Measurements from ENCODE around the gene DTX1.

DTX1 gene

GRCh38 chr12:113094738-113095137, 38.2 kb downstream of the DTX1 start:
- H3K4me3 ChIP-seq (replicated peaks; ENCODE audit: low read depth, low read length) = no peak overlapping the region
- DNase-seq (ENCODE audit: low read depth) = no peak
- TF ChIP-seq CTCF (IDR thresholded peaks at IDR 0.05; ENCODE audit: low read length, missing control alignments) = no peak

DNA sequence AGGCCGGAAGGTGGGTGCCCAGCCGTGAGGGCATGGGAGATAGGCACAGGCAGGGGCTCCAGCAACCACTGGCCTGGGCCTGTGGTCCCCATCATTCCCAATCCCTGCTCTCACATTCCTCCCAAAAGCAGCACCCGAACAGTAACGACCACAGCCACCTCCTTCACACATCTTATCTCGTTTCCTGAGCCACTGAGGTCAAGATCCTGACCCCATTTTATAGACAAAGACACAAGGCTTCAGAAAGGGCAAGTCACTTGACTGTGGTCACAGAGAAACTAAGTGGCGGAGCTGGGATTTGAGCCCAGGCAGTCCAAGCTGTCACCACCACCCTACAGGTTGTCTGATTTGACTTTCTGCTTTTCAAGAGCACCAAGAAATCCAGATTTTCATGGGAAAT, 38.9 kb downstream of the DTX1 start:
- no peak for TF ChIP-seq CTCF (IDR thresholded peaks at IDR 0.05; ENCODE audit: low read length, missing control alignments)
- DNase-seq (ENCODE audit: low read depth) = no peak

DNA sequence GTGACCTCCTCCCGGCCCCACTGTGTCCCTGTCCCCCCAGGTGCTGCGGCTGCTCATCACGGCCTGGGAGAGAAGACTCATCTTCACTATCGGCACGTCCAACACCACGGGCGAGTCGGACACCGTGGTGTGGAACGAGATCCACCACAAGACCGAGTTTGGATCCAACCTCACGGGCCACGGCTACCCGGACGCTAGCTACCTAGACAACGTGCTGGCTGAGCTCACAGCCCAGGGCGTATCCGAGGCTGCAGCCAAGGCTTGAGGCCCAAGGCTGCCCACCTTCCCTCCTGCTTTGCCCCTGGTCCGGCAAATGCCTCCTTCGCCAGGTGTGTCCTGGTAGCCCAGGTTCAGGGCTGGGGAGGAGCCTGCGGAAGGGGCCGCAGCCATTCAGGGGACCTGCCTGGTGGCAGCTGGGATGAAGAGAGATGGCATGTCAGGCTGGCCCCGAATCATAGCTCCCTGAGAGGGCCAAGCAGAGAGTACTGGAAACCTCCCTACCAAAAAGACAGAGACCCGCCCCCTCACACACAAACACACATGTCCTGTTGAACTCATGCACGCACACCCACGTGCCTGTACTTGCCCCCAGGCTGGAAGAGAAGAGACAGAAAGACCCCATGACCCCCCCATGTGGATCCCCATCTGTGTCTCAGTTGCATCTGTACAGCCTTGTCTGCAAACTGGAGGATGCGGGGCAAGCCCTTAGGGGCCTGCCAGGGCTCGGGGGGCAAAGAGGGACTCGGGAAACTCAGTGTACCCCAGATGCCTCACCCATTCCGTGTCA, 40.3 kb downstream of the DTX1 start:
- TF ChIP-seq CTCF (IDR thresholded peaks at IDR 0.05; ENCODE audit: low read length, missing control alignments) = no peak
- DNase-seq (ENCODE audit: low read depth) = no peak
- H3K4me3 ChIP-seq (replicated peaks; ENCODE audit: low read depth, low read length) = no peak overlapping the region

More for the DNA sequence above, 38.9 kb downstream of the DTX1 start:
- H3K4me3 ChIP-seq (replicated peaks; ENCODE audit: low read depth, low read length) = no peak overlapping the region

GRCh38 chr12:113097716-113098440, 41.3 kb downstream of the DTX1 start:
- peak; percentile 62 for DNase-seq (ENCODE audit: low read depth)
- TF ChIP-seq CTCF (IDR thresholded peaks at IDR 0.05; ENCODE audit: low read length, missing control alignments) = no peak
- H3K4me3 ChIP-seq (replicated peaks; ENCODE audit: low read depth, low read length) = no peak overlapping the region

DNA sequence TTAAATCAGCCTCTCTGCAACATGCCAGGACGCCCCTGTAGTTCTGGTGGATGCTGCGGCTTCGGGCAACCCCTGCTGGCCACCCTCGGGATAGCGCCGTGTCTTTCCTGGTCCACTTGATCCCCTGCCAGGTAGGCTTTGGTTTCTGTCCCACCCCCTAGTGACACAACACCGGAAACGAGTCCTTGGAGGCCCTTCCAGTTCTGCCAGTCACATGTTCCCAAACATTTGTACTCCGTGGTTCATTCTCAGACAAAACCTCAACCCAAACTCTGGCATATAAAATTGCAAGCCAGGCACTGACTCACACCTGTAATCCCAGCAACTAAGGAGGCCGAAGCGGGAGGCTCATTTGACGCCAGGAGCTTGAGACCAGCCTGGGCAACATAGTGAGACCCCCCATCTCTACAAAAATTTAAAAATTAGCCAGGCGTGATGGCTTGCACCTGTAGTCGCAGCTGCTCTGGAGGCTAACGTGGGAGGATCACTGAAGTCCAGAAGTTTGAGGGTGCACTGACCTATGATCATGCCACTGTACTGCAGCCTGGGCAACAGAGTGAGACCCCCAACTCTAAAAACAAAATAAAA, 42.0 kb downstream of the DTX1 start:
- H3K4me3 ChIP-seq (replicated peaks; ENCODE audit: low read depth, low read length) = no peak overlapping the region
- peak; percentile 94 for TF ChIP-seq CTCF (IDR thresholded peaks at IDR 0.05; ENCODE audit: low read length, missing control alignments)
- peak; percentile 90 for DNase-seq (ENCODE audit: low read depth)

DNA sequence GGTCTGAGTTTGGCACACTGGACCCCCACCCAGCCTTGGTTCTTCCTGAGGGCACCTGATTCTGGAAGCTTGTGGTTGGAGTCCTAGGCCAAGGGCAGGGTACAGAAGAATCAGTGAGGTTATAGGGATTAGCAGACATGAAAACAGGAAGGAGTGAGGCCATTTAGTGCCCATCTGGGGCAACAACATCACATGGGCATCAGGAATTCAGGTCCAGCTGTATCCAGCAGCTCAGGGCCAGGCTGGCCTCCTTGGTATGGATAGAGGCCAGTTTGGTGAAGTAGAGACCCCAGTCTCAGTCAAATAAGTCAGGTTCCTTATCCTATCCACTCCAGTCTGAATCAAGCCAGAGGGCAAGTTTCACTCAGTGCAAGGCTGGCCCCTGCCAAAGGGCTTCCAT, 42.8 kb downstream of the DTX1 start:
- DNase-seq (ENCODE audit: low read depth) = no peak
- no peak overlapping the region for H3K4me3 ChIP-seq (replicated peaks; ENCODE audit: low read depth, low read length)
- TF ChIP-seq CTCF (IDR thresholded peaks at IDR 0.05; ENCODE audit: low read length, missing control alignments) = no peak
